ENCODE results near the gene KDM5B.

DNA sequence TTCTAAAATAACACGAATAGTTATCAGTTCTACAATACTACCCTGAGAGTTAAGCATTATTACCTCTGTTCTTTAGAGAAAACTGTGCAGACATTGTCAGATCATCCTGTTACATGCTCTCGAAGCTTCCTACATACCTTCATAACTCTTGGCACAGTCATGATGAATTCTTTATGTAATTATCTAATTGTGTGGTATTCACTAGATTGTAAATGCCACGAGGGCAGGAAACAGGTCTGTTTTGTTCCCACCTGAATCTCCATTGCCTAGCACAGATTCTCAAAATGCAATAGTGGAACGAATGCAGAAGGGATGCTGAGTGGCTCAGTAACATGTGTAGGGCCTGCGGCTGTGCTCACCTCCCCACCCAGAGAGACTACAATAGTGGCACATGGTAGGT is 101.4 kb downstream of the KDM5B start:
- TF ChIP-seq, protein P1, sequence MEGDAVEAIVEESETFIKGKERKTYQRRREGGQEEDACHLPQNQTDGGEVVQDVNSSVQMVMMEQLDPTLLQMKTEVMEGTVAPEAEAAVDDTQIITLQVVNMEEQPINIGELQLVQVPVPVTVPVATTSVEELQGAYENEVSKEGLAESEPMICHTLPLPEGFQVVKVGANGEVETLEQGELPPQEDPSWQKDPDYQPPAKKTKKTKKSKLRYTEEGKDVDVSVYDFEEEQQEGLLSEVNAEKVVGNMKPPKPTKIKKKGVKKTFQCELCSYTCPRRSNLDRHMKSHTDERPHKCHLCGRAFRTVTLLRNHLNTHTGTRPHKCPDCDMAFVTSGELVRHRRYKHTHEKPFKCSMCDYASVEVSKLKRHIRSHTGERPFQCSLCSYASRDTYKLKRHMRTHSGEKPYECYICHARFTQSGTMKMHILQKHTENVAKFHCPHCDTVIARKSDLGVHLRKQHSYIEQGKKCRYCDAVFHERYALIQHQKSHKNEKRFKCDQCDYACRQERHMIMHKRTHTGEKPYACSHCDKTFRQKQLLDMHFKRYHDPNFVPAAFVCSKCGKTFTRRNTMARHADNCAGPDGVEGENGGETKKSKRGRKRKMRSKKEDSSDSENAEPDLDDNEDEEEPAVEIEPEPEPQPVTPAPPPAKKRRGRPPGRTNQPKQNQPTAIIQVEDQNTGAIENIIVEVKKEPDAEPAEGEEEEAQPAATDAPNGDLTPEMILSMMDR (IDR thresholded peaks at IDR 0.05) = no peak
- no peak for TF ChIP-seq ZFX (IDR thresholded peaks at IDR 0.05; ENCODE audit: borderline replicate concordance)
